ENCODE results near the gene FAM228A. TPM values are rescaled to one million over a fixed set of nuclear protein-coding genes. Genes with fewer than 3 reads are reported as not detected.

The FAM228A gene
- total and polyA plus RNA-seq, 2 experiments from 2014 or later: 0.61 to 3.0 TPM

GRCh38 chr2:24163601-24164000 lies 11.3 kb upstream of the FAM228A start:
- H3K4me3 ChIP-seq: no peak overlapping the region
- H3K4me1 ChIP-seq (ENCODE audit: low read depth): no peaks in the 10 kb centered on the region
- no peak for TF ChIP-seq CTCF (IDR thresholded peaks at IDR 0.05; ENCODE audit: low read depth, low read length)
- no peak overlapping the region for H3K27ac ChIP-seq
- no peaks in the 10 kb centered on the region for H3K9me3 ChIP-seq (ENCODE audit: low read depth)
- H3K27me3 ChIP-seq: no peaks in the 10 kb centered on the region
- DNase-seq (ENCODE audit: low read depth in 1 of 2, low spot score in 1 of 2): no peak
- peaks cover 3% of the 10 kb centered on the region for H3K36me3 ChIP-seq

DNA sequence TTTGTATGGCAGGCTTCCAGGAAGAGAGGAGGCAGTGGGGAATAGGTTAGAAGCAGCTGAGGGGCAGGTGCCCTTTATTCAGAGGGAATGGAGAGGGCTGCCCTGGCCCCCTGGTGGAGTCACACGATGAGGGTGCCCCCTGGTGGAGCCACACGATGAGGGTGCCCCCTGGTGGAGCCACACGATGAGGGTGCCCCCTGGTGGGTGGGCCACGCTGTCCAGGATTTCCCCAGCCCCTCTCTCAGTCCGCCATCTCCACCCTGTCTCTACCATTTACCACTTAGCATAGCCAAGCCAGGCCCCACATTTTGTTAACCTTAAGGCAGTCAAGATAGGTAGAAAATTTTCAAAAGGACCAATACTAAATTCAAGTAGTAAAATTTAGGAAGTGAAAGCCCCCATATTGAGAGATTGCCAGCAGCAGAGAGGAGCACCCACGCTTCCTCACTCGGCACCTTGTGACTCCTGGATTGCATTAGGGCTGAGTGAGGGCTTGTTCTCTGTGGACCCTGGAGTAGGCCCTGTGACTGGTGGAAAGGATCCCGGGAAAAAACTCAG lies 10.4 kb upstream of the FAM228A start:
- H3K36me3 ChIP-seq: peaks cover 3% of the 10 kb centered on the region
- no peaks in the 10 kb centered on the region for H3K9me3 ChIP-seq (ENCODE audit: low read depth)
- no peaks in the 10 kb centered on the region for H3K27me3 ChIP-seq
- no peak overlapping the region for H3K27ac ChIP-seq
- TF ChIP-seq CTCF (IDR thresholded peaks at IDR 0.05; ENCODE audit: low read depth, low read length): peak; percentile 57
- peak; percentile 15 to 18 for DNase-seq (ENCODE audit: low read depth in 1 of 2, low spot score in 1 of 2)
- no peak overlapping the region for H3K4me3 ChIP-seq
- no peaks in the 10 kb centered on the region for H3K4me1 ChIP-seq (ENCODE audit: low read depth)

DNA sequence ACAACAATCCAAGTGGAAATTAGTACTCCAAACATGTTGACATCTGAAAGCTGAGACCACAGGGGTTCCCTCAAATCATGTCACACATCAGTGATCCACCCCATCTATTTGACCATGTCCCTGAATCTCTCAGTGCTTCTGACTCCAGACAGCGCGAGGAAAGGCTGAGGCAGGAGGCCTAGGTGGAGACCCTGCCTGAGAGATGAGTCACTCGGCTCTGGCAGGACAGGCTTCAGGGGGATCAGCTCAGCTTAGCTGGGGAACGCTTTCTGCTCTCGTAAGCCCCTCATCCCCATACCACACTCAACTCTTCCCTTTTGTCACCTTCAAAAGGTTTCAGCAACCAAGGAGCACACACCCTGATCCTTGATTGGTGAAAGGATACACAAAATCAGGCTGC lies 5.8 kb upstream of the FAM228A start:
- Histone ChIP-seq H3K27ac (no peak overlapping the region), H3K4me1 (ENCODE audit: low read depth) (no peaks in the 10 kb centered on the region), H3K9me3 (ENCODE audit: low read depth) (no peaks in the 10 kb centered on the region), H3K27me3 (no peaks in the 10 kb centered on the region), H3K4me3 (no peak overlapping the region), H3K36me3 (no peaks in the 10 kb centered on the region)
- no peak for DNase-seq (ENCODE audit: low read depth in 1 of 2, low spot score in 1 of 2)
- no peak for TF ChIP-seq CTCF (IDR thresholded peaks at IDR 0.05; ENCODE audit: low read depth, low read length)

- Histone ChIP-seq H3K27ac (no peak overlapping the region), H3K9me3 (ENCODE audit: low read depth) (no peaks in the 10 kb centered on the region), H3K27me3 (no peaks in the 10 kb centered on the region), H3K4me3 (no peak overlapping the region), H3K36me3 (no peaks in the 10 kb centered on the region), H3K4me1 (ENCODE audit: low read depth) (no peaks in the 10 kb centered on the region)
- no peak for TF ChIP-seq CTCF (IDR thresholded peaks at IDR 0.05; ENCODE audit: low read depth, low read length)
- DNase-seq (ENCODE audit: low read depth in 1 of 2, low spot score in 1 of 2): peak in 1 of 2 donors; percentile 25
Measured at GRCh38 chr2:24175631-24176187, 856 bp downstream of the FAM228A start.

DNA sequence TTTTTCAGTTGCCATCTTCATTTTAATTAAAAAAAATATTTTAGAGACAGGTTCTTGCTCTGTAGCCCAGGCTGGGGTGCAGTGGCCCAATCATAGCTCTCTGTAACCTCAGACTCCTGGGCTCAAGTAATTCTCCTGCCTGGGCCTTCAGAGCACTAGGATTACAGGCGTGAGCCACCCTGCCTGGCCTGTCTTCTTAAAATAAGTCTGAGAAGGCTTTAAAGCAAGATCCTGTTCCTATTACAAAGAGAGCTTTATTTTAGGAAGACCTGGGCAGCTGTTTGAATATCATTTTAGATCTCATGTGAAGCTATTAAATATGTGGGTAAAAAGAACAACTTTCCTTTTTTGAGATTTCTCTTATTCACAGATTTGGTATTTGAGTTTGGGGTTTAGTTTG lies 1.5 kb downstream of the FAM228A start:
- no peak overlapping the region for H3K4me3 ChIP-seq
- H3K27me3 ChIP-seq: no peaks in the 10 kb centered on the region
- H3K27ac ChIP-seq: no peak overlapping the region
- H3K4me1 ChIP-seq (ENCODE audit: low read depth): no peaks in the 10 kb centered on the region
- H3K9me3 ChIP-seq (ENCODE audit: low read depth): no peaks in the 10 kb centered on the region
- no peaks in the 10 kb centered on the region for H3K36me3 ChIP-seq
- no peak for TF ChIP-seq CTCF (IDR thresholded peaks at IDR 0.05; ENCODE audit: low read depth, low read length)
- no peak for DNase-seq (ENCODE audit: low read depth in 1 of 2, low spot score in 1 of 2)
